GM21360 (cell line): ENCODE results near the gene SPNS2.

ENCODE experiments used
- ATAC-seq: cut with Tn5 transposase; IDR thresholded peaks from one replicate; pipeline ENCODE4 v1.9.1; 2021; ENCODE audit warnings: mild to moderate bottlenecking, moderate library complexity; ENCODE audit not compliant: unreplicated experiment

The SPNS2 gene

GRCh38 chr17:4498461-4499397 is at the start of gene SPNS2:
Gene SPNS2, plus strand, starts transcription at chr17:4498881. Its CDS starts 167 bp downstream, at chr17:4499048.
- ATAC-seq, result peak; percentile 67

GRCh38 chr17:4449736-4450135 is 48.9 kb upstream of the SPNS2 start:
- ATAC-seq, result no peak

GRCh38 chr17:4450710-4451316 is 47.9 kb upstream of the SPNS2 start:
- ATAC-seq, result no peak

GRCh38 chr17:4453812-4454591 is 44.7 kb upstream of the SPNS2 start:
- ATAC-seq, result no peak

GRCh38 chr17:4460661-4461060 is 38.0 kb upstream of the SPNS2 start:
- no peak for ATAC-seq

- ATAC-seq, result no peak
Observed at GRCh38 chr17:4463818-4464476, 34.7 kb upstream of the SPNS2 start.

- ATAC-seq, result no peak
Observed at GRCh38 chr17:4465786-4466185, 32.9 kb upstream of the SPNS2 start.

GRCh38 chr17:4467287-4467686 is 31.4 kb upstream of the SPNS2 start:
- ATAC-seq, result no peak

GRCh38 chr17:4469552-4469951 is 29.1 kb upstream of the SPNS2 start:
- no peak for ATAC-seq

- no peak for ATAC-seq
Observed at GRCh38 chr17:4472286-4472685, 26.4 kb upstream of the SPNS2 start.

- no peak for ATAC-seq
Observed at GRCh38 chr17:4474093-4474492, 24.6 kb upstream of the SPNS2 start.

- no peak for ATAC-seq
Observed at GRCh38 chr17:4475001-4475400, 23.7 kb upstream of the SPNS2 start.

GRCh38 chr17:4475463-4475862 is 23.2 kb upstream of the SPNS2 start:
- ATAC-seq, result no peak

- no peak for ATAC-seq
Observed at GRCh38 chr17:4476017-4476416, 22.7 kb upstream of the SPNS2 start.

- ATAC-seq, result no peak
Observed at GRCh38 chr17:4476511-4477070, 22.1 kb upstream of the SPNS2 start.

- ATAC-seq, result no peak
Observed at GRCh38 chr17:4477255-4477791, 21.4 kb upstream of the SPNS2 start.

- no peak for ATAC-seq
Observed at GRCh38 chr17:4478318-4478830, 20.3 kb upstream of the SPNS2 start.

- ATAC-seq, result no peak
Observed at GRCh38 chr17:4479340-4479981, 19.2 kb upstream of the SPNS2 start.

- ATAC-seq, result no peak
Observed at GRCh38 chr17:4479982-4480751, 18.5 kb upstream of the SPNS2 start.
